K562 (cell line): ENCODE measurements around the gene RNASE4. TPM values are rescaled to one million over a fixed set of nuclear protein-coding genes. Genes with fewer than 3 reads are reported as not detected.

ENCODE experiments used
- ADNP ChIP-seq: fragments of 200-800 bp; sonication (Bioruptor generic); IDR thresholded peaks from 2 replicates; pipeline ENCODE4 v1.6.1; 2016; ENCODE audit warnings: missing genetic modification characterization, missing compliant biosample characterization
- COPS2 ChIP-seq: fragments of 450-650 bp; conservative IDR thresholded peaks from 2 replicates; pipeline ENCODE4 v1.6.1; 2016; ENCODE audit warnings: mild to moderate bottlenecking, moderate library complexity
- HNRNPL ChIP-seq: fragments of 200-400 bp; formaldehyde crosslinking; IDR thresholded peaks from 2 replicates; pipeline ENCODE4 v1.6.1; 2017; ENCODE audit warnings: low read depth, mild to moderate bottlenecking, low read length
- HNRNPLL ChIP-seq: fragments of 200-400 bp; formaldehyde crosslinking; IDR thresholded peaks from 2 replicates; pipeline ENCODE4 v1.6.1; 2017; ENCODE audit warnings: low read length, low read depth, mild to moderate bottlenecking; ENCODE audit not compliant: poor library complexity, severe bottlenecking
- KLF6 ChIP-seq: fragments of 250-450 bp; sonication (Bioruptor Pico); IDR thresholded peaks from 2 replicates; pipeline ENCODE4 v1.4.0; 2020; ENCODE audit warnings: mild to moderate bottlenecking, moderate library complexity, borderline replicate concordance
- MYC ChIP-seq, 2 experiments: fragments of 250-450 bp in 1 of 2; sonication (Bioruptor Pico) in 1 of 2; IDR thresholded peaks; 2 replicates each; pipeline versions ENCODE4 v1.5.1 to v1.6.1; 2012 to 2021; ENCODE audit warnings: low read depth in 2 of 2, borderline replicate concordance in 1 of 2, improper control_type of control experiment in 1 of 2, low read length in 1 of 2, mild to moderate bottlenecking in 1 of 2, moderate library complexity in 1 of 2
- NBN ChIP-seq: fragments of 450-650 bp; IDR thresholded peaks from 2 replicates; pipeline ENCODE4 v1.6.1; 2016; ENCODE audit warnings: low read depth, mild to moderate bottlenecking
- NR4A1 ChIP-seq, 2 experiments: fragments of 250-450 bp in 1 of 2; fragments of 450-650 bp in 1 of 2; sonication (Bioruptor Pico) in 1 of 2; IDR thresholded peaks; 2 replicates each; pipeline versions ENCODE4 v1.4.0 to v1.6.1; 2016 to 2020; ENCODE audit warnings: mild to moderate bottlenecking in 2 of 2, missing compliant biosample characterization in 1 of 2, missing genetic modification characterization in 1 of 2, moderate library complexity in 1 of 2
- RBBP5 ChIP-seq: fragments of 200-600 bp; sonication (generic); IDR thresholded peaks from 2 replicates; pipeline ENCODE4 v1.6.1; 2012; ENCODE audit warnings: borderline replicate concordance, mild to moderate bottlenecking, low read length, control low read depth, inconsistent platforms; ENCODE audit not compliant: insufficient read depth, poor library complexity, severe bottlenecking
- RFX1 ChIP-seq: fragments of 450-650 bp; IDR thresholded peaks from 2 replicates; pipeline ENCODE4 v1.6.1; 2016; ENCODE audit warnings: mild to moderate bottlenecking, moderate library complexity
- SIN3B ChIP-seq: fragments of 450-650 bp; IDR thresholded peaks from 2 replicates; pipeline ENCODE4 v1.6.1; 2017; ENCODE audit warnings: low read depth, mild to moderate bottlenecking, moderate library complexity
- SMARCA4 ChIP-seq: fragments of 450-650 bp; IDR thresholded peaks from 2 replicates; pipeline ENCODE4 v1.6.1; 2016
- SOX6 ChIP-seq: fragments of 450-650 bp; IDR thresholded peaks from 2 replicates; pipeline ENCODE4 v1.6.1; 2014; ENCODE audit warnings: mild to moderate bottlenecking
- TSC22D4 ChIP-seq: fragments of 450-650 bp; IDR thresholded peaks from 2 replicates; pipeline ENCODE4 v1.6.1; 2016; ENCODE audit warnings: missing genetic modification characterization, missing biosample characterization, control low read depth
- ZFPM2 ChIP-seq: fragments of 250-450 bp; sonication (Bioruptor Pico); IDR thresholded peaks from 2 replicates; pipeline ENCODE4 v1.5.1; 2022; ENCODE audit warnings: mild to moderate bottlenecking
- ZKSCAN3 ChIP-seq: fragments of 250-450 bp; sonication (Bioruptor Pico); IDR thresholded peaks from 2 replicates; pipeline ENCODE4 v1.4.0; 2020
- ZNF316 ChIP-seq: fragments of 450-650 bp; IDR thresholded peaks from 2 replicates; pipeline ENCODE4 v1.6.1; 2016
- ZNF347 ChIP-seq: fragments of 450-650 bp; formaldehyde crosslinking; IDR thresholded peaks from 2 replicates; pipeline ENCODE4 v1.4.0; 2020; ENCODE audit warnings: low read depth, mild to moderate bottlenecking, moderate library complexity
- ZNF644 ChIP-seq: fragments of 200-800 bp; sonication (Bioruptor generic); IDR thresholded peaks from 2 replicates; pipeline ENCODE4 v1.6.1; 2016; ENCODE audit warnings: low read depth, missing genetic modification characterization, missing compliant biosample characterization
- polyA plus RNA-seq, 8 experiments: library from polyadenylated mRNA; depleted of rRNA in 4 of 8; stranded (reverse) in 5 of 8; unstranded in 3 of 8; fragments of >200 nt; fragmentation: Nextera tagmentation in 2 of 8; fragmentation: Illumina TruSeq in 1 of 8; extraction: Ambion mirVana in 2 of 8; extraction: Trizol in 1 of 8; gene quantifications; 2 replicates each; pipeline versions ENCODE4 v1.2.1 to v1.2.3, GENCODE V29; 2011 to 2014; ENCODE audit warnings: inconsistent platforms in 1 of 8, missing spikeins in 1 of 8
- total RNA-seq, 7 experiments: library from RNA; depleted of rRNA in 6 of 7; stranded (reverse); fragments of >200 nt in 6 of 7; fragmentation: Illumina TruSeq in 2 of 7; extraction: Trizol in 2 of 7; gene quantifications; 2 replicates each; pipeline versions ENCODE4 v1.2.1 to v1.2.3, GENCODE V29; 2011 to 2021; ENCODE audit warnings: low replicate concordance in 1 of 7
- TF ChIP-seq, protein P1 (sequence below): fragments of 250-450 bp; sonication (Bioruptor Pico); IDR thresholded peaks from 2 replicates; pipeline ENCODE4 v1.4.0; 2020
- TF ChIP-seq, protein P2 (sequence below): fragments of 450-650 bp; IDR thresholded peaks from 2 replicates; pipeline ENCODE4 v1.6.1; 2017; ENCODE audit warnings: mild to moderate bottlenecking, moderate library complexity
- TF ChIP-seq, protein P3 (sequence below): fragments of 450-650 bp; formaldehyde crosslinking; IDR thresholded peaks from 2 replicates; pipeline ENCODE4 v1.4.0; 2022; ENCODE audit warnings: mild to moderate bottlenecking, moderate library complexity
- TF ChIP-seq, protein P4 (sequence below): sonication (generic); formaldehyde crosslinking; IDR thresholded peaks from 2 replicates; pipeline ENCODE4 v1.9.0; 2022; ENCODE audit warnings: mild to moderate bottlenecking, missing genetic modification reagents
- TF ChIP-seq, protein P5 (sequence below): fragments of 250-450 bp; sonication (Bioruptor Pico); IDR thresholded peaks from 2 replicates; pipeline ENCODE4 v1.8.0; 2021; ENCODE audit warnings: borderline replicate concordance, mild to moderate bottlenecking, moderate library complexity; ENCODE audit not compliant: poor library complexity, severe bottlenecking

The RNASE4 gene
- total and polyA plus RNA-seq, 9 of the 15 experiments (the other 6 are each of a cell fraction or from before 2014, with no cell fraction given): 0.09 to 0.22 (median 0.13) TPM; not detected in 2

DNA sequence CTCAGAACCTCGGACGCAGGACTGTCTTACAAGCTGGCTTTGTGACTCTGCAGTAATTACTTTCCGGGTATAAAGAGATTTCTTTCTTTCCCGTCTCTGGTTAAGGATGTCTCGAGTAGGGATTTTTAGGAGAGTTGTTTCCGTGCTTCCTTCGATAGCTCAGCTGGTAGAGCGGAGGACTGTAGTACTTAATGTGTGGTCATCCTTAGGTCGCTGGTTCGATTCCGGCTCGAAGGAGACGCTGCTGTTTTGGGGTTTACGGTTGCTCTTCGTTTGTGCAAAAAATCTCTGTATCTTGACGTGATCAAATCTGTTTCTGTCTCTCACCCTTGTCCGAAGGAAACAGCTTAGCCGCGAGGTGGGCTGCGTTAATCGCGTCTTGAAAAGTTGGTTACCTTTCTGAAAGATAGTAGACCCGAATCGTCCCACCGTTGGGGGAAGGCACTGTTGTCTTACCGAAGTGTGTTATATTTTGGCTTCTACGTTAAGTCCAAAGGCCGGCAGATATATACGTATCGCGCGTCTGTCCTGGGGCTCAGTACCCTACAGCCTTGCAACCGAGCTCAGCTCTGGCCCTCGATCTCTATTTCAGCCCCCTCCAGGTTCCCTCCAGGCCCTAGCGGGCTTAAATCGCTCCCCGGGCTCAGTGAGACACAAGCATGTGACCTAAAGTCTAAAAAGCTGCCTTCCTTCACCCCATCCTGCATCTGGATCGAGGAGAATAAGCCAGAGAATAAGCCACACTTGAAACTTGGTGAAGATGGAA lies 1.1 kb upstream of the RNASE4 start (continued):
- TF ChIP-seq HNRNPLL: peak; percentile 78
- TF ChIP-seq RFX1: no peak
- no peak for TF ChIP-seq ZKSCAN3 (CRISPR knock-in tag)
- TF ChIP-seq ADNP: peak; percentile 88
- peak; percentile 45; the same call in 1 of the 2 replicates for TF ChIP-seq SOX6
- TF ChIP-seq, protein P1, sequence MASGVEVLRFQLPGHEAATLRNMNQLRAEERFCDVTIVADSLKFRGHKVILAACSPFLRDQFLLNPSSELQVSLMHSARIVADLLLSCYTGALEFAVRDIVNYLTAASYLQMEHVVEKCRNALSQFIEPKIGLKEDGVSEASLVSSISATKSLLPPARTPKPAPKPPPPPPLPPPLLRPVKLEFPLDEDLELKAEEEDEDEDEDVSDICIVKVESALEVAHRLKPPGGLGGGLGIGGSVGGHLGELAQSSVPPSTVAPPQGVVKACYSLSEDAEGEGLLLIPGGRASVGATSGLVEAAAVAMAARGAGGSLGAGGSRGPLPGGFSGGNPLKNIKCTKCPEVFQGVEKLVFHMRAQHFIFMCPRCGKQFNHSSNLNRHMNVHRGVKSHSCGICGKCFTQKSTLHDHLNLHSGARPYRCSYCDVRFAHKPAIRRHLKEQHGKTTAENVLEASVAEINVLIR (CRISPR knock-in tag): no peak
- TF ChIP-seq ZFPM2 (CRISPR knock-in tag): no peak
- TF ChIP-seq KLF6 (CRISPR knock-in tag): no peak
- 0 out of 2 replicates have a peak, but pooled peaks have one; percentile 1 for TF ChIP-seq ZNF644 (tag)
- no peak for TF ChIP-seq SMARCA4
- TF ChIP-seq, protein P2, sequence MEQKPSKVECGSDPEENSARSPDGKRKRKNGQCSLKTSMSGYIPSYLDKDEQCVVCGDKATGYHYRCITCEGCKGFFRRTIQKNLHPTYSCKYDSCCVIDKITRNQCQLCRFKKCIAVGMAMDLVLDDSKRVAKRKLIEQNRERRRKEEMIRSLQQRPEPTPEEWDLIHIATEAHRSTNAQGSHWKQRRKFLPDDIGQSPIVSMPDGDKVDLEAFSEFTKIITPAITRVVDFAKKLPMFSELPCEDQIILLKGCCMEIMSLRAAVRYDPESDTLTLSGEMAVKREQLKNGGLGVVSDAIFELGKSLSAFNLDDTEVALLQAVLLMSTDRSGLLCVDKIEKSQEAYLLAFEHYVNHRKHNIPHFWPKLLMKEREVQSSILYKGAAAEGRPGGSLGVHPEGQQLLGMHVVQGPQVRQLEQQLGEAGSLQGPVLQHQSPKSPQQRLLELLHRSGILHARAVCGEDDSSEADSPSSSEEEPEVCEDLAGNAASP: no peak
- TF ChIP-seq ZNF316: no peak
- TF ChIP-seq, protein P3, sequence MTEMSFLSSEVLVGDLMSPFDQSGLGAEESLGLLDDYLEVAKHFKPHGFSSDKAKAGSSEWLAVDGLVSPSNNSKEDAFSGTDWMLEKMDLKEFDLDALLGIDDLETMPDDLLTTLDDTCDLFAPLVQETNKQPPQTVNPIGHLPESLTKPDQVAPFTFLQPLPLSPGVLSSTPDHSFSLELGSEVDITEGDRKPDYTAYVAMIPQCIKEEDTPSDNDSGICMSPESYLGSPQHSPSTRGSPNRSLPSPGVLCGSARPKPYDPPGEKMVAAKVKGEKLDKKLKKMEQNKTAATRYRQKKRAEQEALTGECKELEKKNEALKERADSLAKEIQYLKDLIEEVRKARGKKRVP (CRISPR knock-in tag): no peak
- TF ChIP-seq, protein P4, sequence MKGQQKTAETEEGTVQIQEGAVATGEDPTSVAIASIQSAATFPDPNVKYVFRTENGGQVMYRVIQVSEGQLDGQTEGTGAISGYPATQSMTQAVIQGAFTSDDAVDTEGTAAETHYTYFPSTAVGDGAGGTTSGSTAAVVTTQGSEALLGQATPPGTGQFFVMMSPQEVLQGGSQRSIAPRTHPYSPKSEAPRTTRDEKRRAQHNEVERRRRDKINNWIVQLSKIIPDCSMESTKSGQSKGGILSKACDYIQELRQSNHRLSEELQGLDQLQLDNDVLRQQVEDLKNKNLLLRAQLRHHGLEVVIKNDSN (CRISPR knock-in tag): no peak
- TF ChIP-seq NR4A1 (CRISPR knock-in tag; IDR thresholded peaks at IDR 0.05): no peak
- no peak for TF ChIP-seq NR4A1 (tag; IDR thresholded peaks at IDR 0.05)
- TF ChIP-seq SIN3B: no peak
- TF ChIP-seq COPS2: no peak
- TF ChIP-seq MYC (IDR thresholded peaks at IDR 0.05; ENCODE audit: low read depth, low read length): peak; percentile 18; the same call in 1 of the 2 replicates
- TF ChIP-seq MYC (CRISPR knock-in tag; IDR thresholded peaks at IDR 0.05; ENCODE audit: borderline replicate concordance, low read depth): no peak
- TF ChIP-seq ZNF347: no peak
- TF ChIP-seq RBBP5: no peak
- TF ChIP-seq HNRNPL: no peak
- TF ChIP-seq, protein P5, sequence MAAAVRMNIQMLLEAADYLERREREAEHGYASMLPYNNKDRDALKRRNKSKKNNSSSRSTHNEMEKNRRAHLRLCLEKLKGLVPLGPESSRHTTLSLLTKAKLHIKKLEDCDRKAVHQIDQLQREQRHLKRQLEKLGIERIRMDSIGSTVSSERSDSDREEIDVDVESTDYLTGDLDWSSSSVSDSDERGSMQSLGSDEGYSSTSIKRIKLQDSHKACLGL (CRISPR knock-in tag): no peak
- no peak for TF ChIP-seq TSC22D4
- TF ChIP-seq NBN: peak; percentile 69
